Natural killer cell (primary cell): ENCODE data around the gene PHF2. TPM values are rescaled to one million over a fixed set of nuclear protein-coding genes. Genes with fewer than 3 reads are reported as not detected.

Experiments
- ATAC-seq, 3 donors: fragments of 150-1000 bp in 2 of 3; fragments of 200-7000 bp in 1 of 3; cut with Tn5 transposase; 1 replicate in 1 of 3; 2 replicates in 2 of 3; pipeline ENCODE4 v1.10.0; 2021; ENCODE audit warnings: mild to moderate bottlenecking in 2 of 3, moderate library complexity in 2 of 3
- DNase-seq, 2 donors: peaks; one replicate each; pipeline versions ENCODE4 v3.0.0 to v3.0.0-alpha.2; 2013 to 2021; ENCODE audit warnings: mixed read lengths in 1 of 2
- H3K27ac ChIP-seq: one replicate; pipeline ENCODE4 v1.5.1; 2013; ENCODE audit warnings: mild to moderate bottlenecking, low read length
- H3K27me3 ChIP-seq: one replicate; pipeline ENCODE4 v1.6.1; 2013; ENCODE audit warnings: low read length; ENCODE audit not compliant: control insufficient read depth, insufficient read depth
- H3K36me3 ChIP-seq: one replicate; pipeline ENCODE4 v1.6.1; 2013; ENCODE audit warnings: low read length; ENCODE audit not compliant: control insufficient read depth, insufficient read depth
- H3K4me1 ChIP-seq: one replicate; pipeline ENCODE4 v1.6.1; 2013; ENCODE audit warnings: low read length; ENCODE audit not compliant: control insufficient read depth, insufficient read depth
- H3K4me3 ChIP-seq: one replicate; pipeline ENCODE4 v1.5.1; 2013; ENCODE audit warnings: low read length
- H3K9me3 ChIP-seq: one replicate; pipeline ENCODE4 v1.6.1; 2013; ENCODE audit warnings: low read length; ENCODE audit not compliant: control insufficient read depth, insufficient read depth
- H3K27ac Mint-ChIP-seq, 2 donors: one replicate each; pipeline ENCODE4 v1.8.0; 2022; ENCODE audit warnings: mild to moderate bottlenecking in 2 of 2, mixed read lengths in 2 of 2, moderate library complexity in 1 of 2
- H3K27me3 Mint-ChIP-seq, 2 donors: one replicate each; pipeline ENCODE4 v1.8.0; 2022; ENCODE audit warnings: low read depth in 2 of 2, mixed read lengths in 2 of 2
- H3K36me3 Mint-ChIP-seq: one replicate; pipeline ENCODE4 v1.8.0; 2022; ENCODE audit warnings: mixed read lengths
- H3K4me1 Mint-ChIP-seq, 2 donors: one replicate each; pipeline ENCODE4 v1.8.0; 2022; ENCODE audit warnings: mixed read lengths in 2 of 2
- H3K4me3 Mint-ChIP-seq: one replicate; pipeline ENCODE4 v1.8.0; 2022; ENCODE audit warnings: mild to moderate bottlenecking, moderate library complexity, mixed read lengths
- H3K9me3 Mint-ChIP-seq, 2 donors: one replicate each; pipeline ENCODE4 v1.8.0; 2022; ENCODE audit warnings: mixed read lengths in 2 of 2
- WGBS: methylation state at CpG from one replicate; pipeline ENCODE4 v1.1.7; 2013; ENCODE audit warnings: missing lambda C conversion rate; ENCODE audit not compliant: insufficient coverage; 5-methylcytosine and 5-hydroxymethylcytosine counted together
- intact Hi-C: fragments of 100-400 bp; cut with micrococcal nuclease; formaldehyde crosslinking; loops from one replicate; pipeline ENCODE4 v1.14.2; 2022
- total RNA-seq, 4 donors: library from RNA; stranded (reverse); fragments of 120-200 nt in 1 of 4; gene quantifications; one replicate each; pipeline versions ENCODE4 v1.2.3 to v1.2.4, GENCODE V29; 2013 to 2022
- TF ChIP-seq, protein P1 (sequence below): fragments of 200-600 bp; IDR thresholded peaks from one replicate; pipeline ENCODE4 v1.8.0; 2022; ENCODE audit warnings: antibody characterized with exemption

Gene PHF2
- total RNA-seq, 3 donors from 2014 or later (not counting 1 experiment from before 2014, with no cell fraction given), result 24.8 to 28.1 (median 26.4) TPM

DNA sequence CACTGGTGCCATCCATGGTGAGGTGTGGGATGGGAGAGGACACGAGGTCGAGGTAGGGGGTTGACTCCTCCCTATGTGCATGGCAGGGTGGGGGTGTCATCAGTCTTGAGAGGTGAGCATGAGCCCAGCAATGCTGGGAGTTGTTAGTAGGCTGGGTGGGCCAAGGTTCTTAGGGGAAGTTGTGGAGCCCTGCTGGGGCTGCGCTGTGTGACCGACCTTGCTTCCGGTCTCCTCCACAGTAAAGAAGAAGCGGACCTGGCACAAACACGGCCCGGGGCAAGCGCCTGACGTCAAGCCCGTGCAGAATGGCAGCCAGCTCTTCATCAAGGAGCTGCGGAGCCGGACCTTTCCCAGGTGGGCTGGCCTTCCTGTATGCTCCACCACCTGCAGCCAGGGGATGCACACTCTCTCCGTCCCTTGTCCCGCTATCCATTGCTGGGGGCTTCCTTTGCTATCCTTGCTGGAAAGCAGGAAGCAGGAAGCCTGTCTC lies 59.8 kb downstream of the PHF2 start:
- H3K27ac Mint-ChIP-seq, result no peak overlapping the region
- ATAC-seq (no peak), DNase-seq (peak in 1 of 2 donors; percentile 7)
- H3K4me3 Mint-ChIP-seq, result no peak overlapping the region
- Histone ChIP-seq H3K27me3 (no peaks in the 10 kb centered on the region), H3K4me1 (no peaks in the 10 kb centered on the region), H3K27ac (no peak overlapping the region), H3K4me3 (no peak overlapping the region), H3K9me3 (no peaks in the 10 kb centered on the region), H3K36me3 (peaks cover 31% of the 10 kb centered on the region)
- intact Hi-C loops, result no loop called here
- WGBS, result 97% methylated on average over 15 of the region's 15 CpGs
- TF ChIP-seq, protein P1, sequence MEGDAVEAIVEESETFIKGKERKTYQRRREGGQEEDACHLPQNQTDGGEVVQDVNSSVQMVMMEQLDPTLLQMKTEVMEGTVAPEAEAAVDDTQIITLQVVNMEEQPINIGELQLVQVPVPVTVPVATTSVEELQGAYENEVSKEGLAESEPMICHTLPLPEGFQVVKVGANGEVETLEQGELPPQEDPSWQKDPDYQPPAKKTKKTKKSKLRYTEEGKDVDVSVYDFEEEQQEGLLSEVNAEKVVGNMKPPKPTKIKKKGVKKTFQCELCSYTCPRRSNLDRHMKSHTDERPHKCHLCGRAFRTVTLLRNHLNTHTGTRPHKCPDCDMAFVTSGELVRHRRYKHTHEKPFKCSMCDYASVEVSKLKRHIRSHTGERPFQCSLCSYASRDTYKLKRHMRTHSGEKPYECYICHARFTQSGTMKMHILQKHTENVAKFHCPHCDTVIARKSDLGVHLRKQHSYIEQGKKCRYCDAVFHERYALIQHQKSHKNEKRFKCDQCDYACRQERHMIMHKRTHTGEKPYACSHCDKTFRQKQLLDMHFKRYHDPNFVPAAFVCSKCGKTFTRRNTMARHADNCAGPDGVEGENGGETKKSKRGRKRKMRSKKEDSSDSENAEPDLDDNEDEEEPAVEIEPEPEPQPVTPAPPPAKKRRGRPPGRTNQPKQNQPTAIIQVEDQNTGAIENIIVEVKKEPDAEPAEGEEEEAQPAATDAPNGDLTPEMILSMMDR, result no peak
- peaks cover 0 to 9% of the 10 kb centered on the region in 2 donors for H3K4me1 Mint-ChIP-seq
- no peaks in the 10 kb centered on the region for H3K9me3 Mint-ChIP-seq
- H3K27me3 Mint-ChIP-seq, result no peaks in the 10 kb centered on the region
- peaks cover 16% of the 10 kb centered on the region for H3K36me3 Mint-ChIP-seq

DNA sequence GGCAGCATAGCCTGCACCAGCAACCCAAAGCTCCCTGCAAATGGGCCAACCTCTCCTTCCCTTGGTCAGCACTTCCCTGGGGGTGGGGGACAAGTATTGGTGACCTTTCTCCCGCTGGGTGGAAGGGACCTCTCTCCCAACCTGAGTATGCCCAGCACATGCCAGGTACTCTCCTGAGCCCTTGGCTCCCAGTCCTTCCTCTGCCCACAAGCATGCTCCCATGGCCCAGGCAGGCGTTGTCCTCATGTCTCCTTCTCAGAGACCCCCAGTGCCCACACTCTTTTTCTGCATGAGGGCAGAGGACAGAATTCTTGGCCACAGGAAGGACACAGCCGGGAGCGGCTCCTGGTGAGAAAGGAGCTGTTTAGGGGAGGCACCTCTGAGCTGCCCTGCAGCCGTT lies 60.3 kb downstream of the PHF2 start:
- H3K27ac ChIP-seq, result no peak overlapping the region
- peaks cover 0 to 9% of the 10 kb centered on the region in 2 donors for H3K4me1 Mint-ChIP-seq
- H3K27me3 Mint-ChIP-seq, result no peaks in the 10 kb centered on the region
- WGBS, result 99% methylated on average over 5 of the region's 5 CpGs
- no peaks in the 10 kb centered on the region for H3K4me1 ChIP-seq
- DNase-seq (peak in 1 of 2 donors; percentile 6), ATAC-seq (no peak)
- no peaks in the 10 kb centered on the region for H3K27me3 ChIP-seq
- H3K9me3 Mint-ChIP-seq, result no peaks in the 10 kb centered on the region
- H3K36me3 Mint-ChIP-seq, result peaks cover 19% of the 10 kb centered on the region
- H3K4me3 Mint-ChIP-seq, result no peak overlapping the region
- no peaks in the 10 kb centered on the region for H3K9me3 ChIP-seq
- H3K27ac Mint-ChIP-seq, result no peak overlapping the region
- peaks cover 28% of the 10 kb centered on the region for H3K36me3 ChIP-seq
- TF ChIP-seq, protein P1, result no peak
- no peak overlapping the region for H3K4me3 ChIP-seq
- intact Hi-C loops, result no loop called here

DNA sequence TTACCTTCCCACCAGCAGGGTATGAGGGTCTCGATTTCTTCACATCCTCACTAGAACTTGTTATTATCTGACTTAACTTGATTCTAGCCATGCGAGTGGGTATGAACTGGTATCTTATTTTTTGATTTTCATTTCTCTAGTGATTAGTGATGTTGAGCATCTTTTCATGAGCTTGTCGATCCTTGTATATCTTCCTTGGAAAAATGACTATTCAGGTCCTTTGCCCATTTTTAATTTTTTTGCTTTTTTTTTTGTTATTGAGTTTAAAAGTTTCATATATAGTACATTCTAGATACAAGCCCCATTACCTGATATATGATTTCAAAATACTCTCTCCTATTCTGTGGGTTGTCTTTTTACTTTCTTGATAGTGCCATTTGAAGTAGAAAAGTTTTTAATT lies 61.5 kb downstream of the PHF2 start:
- ATAC-seq (no peak), DNase-seq (no peak)
- Mint-ChIP-seq H3K9me3 (no peaks in the 10 kb centered on the region), H3K36me3 (peaks cover 23% of the 10 kb centered on the region), H3K4me1 (peaks cover 0 to 9% of the 10 kb centered on the region in 2 donors), H3K27ac (no peak overlapping the region), H3K4me3 (no peak overlapping the region), H3K27me3 (no peaks in the 10 kb centered on the region)
- intact Hi-C loops, result no loop called here
- Histone ChIP-seq H3K4me1 (no peaks in the 10 kb centered on the region), H3K9me3 (no peaks in the 10 kb centered on the region), H3K4me3 (no peak overlapping the region), H3K36me3 (peaks cover 26% of the 10 kb centered on the region), H3K27me3 (no peaks in the 10 kb centered on the region), H3K27ac (no peak overlapping the region)
- 93% methylated on average over 3 of the region's 3 CpGs for WGBS
- TF ChIP-seq, protein P1, result no peak

DNA sequence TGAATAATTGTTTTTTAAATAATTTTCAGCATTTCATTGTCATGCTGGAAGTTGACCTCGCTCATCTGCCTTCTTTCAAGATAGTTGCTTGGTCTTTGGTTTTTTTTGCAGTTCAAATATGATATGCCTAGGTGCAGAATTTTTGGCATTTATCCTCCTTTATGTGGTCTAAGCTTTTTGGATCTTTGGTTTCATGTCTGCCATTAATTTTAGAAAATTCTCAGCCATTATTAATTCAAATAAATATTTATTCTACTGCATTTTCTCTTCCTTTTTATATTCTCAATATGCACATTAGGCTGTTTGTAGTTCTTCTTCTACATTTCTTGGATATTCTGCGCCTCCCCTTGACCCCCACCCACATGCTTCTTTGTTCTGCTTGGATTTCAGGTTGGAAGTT lies 63.6 kb downstream of the PHF2 start:
- DNase-seq (no peak), ATAC-seq (no peak)
- 100% methylated on average over 1 of the region's 2 CpGs for WGBS
- Mint-ChIP-seq H3K4me1 (peaks cover 0 to 21% of the 10 kb centered on the region in 2 donors), H3K36me3 (peaks cover 23% of the 10 kb centered on the region), H3K4me3 (no peak overlapping the region), H3K9me3 (no peaks in the 10 kb centered on the region), H3K27ac (no peak overlapping the region), H3K27me3 (no peaks in the 10 kb centered on the region)
- intact Hi-C loops, result no loop called here
- TF ChIP-seq, protein P1, result no peak
- Histone ChIP-seq H3K36me3 (peaks cover 25% of the 10 kb centered on the region), H3K9me3 (no peaks in the 10 kb centered on the region), H3K4me3 (no peak overlapping the region), H3K27me3 (no peaks in the 10 kb centered on the region), H3K4me1 (no peaks in the 10 kb centered on the region), H3K27ac (no peak overlapping the region)
